NCI-H1436 (cell line): Measurements from ENCODE around the gene NELFA.
A peak's percentile ranks its signal among the peaks of the same experiment; 100 is the strongest.
"Not testable (repeated sequence)": the region's sequence is repeated elsewhere in the genome, so short reads cannot be mapped to it uniquely, and the experiment has no call there.

Experiments
- DNase-seq: peaks from one replicate; lab custom pipeline; 2025; lab: John Stamatoyannopoulos, UW

The NELFA gene

DNA sequence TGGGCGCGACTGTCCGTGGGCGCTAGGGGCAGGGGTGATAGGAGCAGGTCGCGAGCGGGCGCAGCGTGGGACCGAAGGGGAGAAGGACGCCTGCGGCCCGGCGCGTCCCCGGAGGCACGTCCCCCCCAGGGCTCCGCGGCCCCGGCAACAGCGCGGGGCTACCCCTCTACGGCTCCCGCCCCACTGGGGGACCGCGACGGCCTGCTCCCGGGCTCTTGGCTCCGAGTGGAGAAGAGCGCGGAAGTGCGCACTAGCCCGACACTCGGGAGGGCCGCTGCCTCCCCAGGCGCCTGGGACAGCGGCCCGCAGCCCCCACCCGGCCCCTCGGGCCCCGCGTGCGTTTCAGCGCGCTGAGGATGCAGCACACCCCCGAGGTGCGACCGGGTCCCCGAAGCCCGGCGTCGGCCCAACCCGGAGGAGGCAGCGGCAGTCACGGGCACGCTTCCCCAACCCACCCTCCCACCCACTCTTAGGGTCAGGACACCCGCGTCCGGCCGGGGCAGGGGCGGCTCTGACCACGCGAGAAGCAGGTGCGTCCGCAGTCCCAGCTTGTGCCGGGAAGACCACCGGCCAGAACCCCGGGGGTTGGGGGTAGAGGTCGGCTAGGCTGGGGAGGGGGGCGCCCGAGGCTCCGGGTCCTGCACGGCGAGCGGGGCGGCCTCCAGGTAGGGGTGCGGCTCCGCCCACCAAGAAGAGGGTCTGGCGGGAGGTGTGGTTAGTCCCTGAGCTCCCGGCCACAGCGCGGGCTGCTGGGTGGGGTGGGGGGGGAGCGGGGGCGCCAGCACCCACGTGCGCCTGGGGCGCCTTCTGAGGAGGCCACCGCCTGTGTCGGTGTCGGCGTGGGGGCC lies 31.8 kb upstream of the NELFA start:
- no peak for DNase-seq

DNA sequence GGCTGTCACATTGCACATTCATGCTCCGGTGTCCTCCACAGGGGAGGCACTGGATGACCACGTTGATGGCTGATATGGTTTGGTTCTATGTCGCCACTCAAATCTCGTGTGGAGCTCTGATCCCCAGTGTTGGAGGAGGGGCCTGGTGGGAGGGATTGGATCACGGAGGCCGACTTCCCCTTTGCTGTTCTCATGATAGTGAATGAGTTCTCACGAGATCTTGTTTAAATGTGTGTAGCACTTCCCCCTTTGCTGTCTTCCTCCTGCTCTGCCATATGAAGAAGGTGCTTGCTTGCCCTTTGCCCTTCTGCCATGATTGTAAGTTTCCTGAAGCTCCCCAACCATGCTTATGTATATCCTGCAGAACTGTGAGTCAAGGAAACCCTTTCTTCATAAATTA lies 28.1 kb upstream of the NELFA start:
- DNase-seq = no peak

DNA sequence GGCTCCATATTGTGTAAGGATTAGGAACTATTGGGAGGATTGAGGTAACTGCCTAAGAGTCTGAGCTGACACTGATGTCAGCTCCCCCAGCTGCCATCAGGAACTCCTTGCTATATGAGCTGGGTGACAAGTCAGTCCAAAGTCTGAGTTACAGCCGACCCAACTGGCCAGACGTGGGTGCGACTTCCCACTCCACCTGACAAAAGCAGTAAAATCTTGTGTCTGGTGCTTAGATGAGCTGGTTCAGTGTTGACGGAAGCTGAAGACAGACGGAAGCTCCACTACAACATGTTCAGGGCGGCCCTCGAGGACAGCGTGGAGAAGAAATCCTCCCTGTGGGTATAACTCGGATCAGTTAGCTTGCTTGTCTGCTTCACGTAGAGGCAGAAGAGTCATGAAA lies 27.6 kb upstream of the NELFA start:
- DNase-seq = no peak

DNA sequence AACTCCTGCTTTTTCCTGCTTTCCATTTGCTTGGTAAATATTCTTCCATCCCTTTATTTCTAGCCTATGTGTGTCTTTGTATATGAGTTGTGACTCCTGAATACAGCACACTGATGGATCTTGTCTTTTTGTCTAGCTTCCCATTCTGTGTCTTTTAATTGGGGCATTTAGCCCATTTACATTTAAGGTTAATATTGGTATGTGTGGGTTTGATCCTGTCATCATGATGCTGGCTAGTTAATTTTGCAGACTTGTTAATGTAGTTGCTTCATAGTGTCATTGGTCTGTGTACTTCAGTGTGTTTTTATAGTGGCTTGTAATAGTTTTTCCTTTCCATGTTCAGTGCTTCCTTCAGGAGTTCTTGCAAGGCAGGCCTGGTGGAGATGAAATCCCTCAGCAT lies 22.4 kb upstream of the NELFA start:
- not testable (repeated sequence) for DNase-seq

DNA sequence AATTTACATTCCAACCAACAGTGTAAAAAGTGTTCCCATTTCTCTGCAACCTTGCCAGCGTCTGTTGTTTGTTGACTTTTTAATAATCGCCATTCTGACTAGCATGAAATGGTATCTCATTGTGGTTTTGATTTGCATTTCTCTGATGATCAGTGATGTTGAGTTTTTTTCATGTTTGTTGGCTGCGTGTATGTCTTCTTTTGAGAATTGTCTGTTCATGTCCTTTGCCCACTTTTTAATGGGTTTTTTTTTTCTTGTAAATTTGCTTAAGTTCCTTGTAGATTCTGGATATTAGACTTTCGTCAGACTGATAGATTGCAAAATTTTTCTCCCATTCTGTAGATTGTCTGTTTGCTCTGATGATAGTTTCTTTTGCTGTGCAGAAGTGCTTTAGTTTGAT lies 18.3 kb upstream of the NELFA start:
- not testable (repeated sequence) for DNase-seq

DNA sequence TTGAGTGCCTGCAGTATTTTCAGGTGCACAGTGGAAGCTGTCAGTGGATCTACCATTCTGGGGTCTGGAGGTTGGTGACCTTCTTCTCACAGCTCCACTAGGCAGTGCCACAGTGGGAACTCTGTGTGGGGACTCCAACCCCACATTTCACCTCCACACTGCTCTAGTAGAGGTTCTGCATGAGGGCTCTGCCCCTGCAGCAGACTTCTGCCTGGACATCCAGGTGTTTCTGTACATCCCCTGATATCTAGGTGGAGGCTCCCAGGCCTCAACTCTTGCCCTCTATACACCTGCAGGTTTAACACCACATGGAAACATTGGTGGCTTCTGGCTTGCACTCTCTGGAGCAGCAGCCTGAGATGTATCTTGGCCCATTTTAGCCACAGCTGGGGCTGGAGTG lies 17.0 kb upstream of the NELFA start:
- no peak for DNase-seq

DNA sequence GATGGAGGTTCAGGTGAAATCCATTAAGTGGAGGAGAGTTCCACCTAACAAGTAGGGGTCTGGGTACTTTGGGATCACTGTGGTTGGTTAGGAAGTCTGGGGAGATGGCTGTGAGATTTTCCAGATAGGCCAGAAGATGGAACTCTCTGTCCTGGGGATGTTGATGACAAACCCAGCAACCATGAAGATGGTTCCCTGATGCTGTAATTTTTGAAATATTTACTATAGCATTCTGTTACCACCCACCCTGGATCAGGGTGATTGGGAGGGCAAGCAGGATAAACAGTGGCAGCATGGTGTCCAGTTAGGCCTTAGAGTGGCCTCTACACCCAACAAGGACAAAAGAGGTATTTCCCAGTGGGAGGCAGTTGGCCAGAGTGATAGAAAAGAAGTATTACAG lies 15.9 kb upstream of the NELFA start:
- no peak for DNase-seq

DNA sequence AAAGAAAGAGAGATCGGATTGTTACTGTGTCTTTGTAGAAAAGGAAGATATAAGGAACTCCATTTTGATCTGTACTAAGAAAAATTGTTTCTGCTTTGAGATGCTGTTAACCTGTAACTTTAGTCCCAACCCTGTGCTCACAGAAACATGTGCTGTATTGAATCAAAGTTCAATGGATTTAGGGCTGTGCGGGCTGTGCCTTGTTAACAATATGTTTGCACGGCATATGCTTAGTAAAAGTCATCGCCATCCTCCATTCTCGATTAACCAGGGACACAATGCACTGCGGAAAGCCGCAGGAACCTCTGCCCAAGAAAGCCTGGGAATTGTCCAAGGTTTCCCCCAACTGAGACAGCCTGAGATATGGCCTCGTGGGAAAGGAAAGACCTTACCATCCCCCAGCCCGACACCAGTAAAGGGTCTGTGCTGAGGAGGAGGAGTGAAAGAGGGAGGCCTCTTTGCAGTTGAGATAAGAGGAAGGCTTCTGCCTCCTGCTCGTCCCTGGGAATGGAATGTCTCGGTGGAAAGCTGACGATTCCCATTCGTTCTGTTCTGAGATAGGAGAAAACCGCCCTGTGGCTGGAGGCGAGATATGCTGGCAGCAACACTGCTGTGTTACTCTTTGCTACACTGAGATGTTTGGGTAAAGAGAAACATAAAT lies 12.7 kb upstream of the NELFA start:
- not testable (repeated sequence) for DNase-seq

DNA sequence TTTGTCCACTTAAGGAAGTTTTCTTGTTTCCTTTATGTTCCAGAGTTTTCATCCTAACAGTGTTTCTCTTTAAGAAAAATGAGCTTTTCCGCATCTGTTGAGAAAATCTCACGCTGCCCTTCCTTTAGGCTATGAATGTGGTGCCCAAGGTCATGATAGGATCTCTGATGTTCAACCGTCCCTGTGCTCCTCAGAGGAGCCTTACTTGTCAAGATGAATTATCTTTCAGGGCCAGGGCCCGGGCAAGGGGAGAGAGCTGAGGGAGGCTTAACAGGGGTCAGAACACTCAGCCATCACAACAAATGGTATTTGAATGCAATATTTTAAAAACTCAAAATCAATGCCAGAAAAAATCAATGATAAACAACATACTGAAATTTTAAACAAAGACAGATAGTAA lies 6.2 kb upstream of the NELFA start:
- DNase-seq = no peak

DNA sequence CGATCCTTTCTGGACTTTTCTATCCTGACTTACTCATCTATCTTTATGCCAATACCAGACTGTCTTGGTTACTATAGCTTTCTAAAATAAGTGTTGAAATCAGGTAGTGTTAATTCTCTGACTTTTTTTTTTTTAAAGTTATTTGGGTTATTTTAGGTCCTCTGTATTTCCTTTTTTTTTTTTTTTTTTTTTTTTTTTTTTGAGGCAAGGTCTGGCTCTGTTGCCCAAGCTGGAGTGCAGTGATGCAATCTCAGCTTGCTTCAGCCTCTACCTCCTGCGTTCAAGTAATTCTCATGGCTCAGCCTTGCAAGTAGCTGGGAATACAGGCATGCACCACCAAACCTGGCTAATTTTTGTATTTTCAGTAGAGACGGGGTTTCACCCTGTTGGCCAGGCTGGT lies 2.8 kb upstream of the NELFA start:
- DNase-seq = no peak

DNA sequence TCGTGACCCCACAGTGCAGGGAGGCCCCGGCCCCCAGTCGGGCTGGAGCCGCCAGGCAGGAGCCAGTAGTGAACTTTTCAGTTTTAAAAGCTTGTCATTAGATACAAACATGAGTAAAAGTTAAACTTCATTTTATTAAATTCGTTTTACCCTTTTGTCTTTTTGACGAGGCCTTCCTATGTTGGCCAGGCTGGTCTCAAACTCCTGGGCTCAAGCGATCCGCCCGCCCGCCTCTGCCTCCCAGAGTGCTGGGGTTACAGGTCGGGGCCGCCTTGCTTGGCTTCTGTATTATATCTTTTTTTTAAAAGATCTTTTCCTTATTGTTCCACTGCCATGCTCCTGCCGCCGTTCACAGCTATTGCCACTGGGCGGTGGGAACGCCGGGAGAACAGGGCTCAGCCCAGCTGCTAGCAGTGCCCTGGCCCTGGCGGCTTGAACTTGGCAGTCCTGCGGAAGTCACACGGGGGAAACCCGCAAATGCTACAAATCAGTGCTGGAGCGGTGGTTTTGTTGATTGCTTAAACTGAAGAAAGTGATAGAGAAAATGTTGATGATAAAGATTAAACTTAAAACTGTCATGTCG lies 968 bp upstream of the NELFA start:
- peak; percentile 39 for DNase-seq

DNA sequence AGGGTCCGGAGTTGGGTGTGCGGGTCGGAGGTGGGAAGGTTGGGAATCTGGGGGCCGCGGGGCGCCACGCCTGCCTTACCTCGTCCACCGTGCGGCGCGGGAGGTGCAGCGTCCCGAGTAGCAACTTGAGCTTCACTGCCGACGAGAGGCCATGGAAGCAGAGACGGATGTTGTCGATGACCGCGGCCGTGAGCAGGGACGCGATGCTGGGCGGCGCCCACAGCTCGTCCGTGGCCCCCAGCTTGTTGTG lies 178 bp downstream of the NELFA start:
- DNase-seq = no peak

DNA sequence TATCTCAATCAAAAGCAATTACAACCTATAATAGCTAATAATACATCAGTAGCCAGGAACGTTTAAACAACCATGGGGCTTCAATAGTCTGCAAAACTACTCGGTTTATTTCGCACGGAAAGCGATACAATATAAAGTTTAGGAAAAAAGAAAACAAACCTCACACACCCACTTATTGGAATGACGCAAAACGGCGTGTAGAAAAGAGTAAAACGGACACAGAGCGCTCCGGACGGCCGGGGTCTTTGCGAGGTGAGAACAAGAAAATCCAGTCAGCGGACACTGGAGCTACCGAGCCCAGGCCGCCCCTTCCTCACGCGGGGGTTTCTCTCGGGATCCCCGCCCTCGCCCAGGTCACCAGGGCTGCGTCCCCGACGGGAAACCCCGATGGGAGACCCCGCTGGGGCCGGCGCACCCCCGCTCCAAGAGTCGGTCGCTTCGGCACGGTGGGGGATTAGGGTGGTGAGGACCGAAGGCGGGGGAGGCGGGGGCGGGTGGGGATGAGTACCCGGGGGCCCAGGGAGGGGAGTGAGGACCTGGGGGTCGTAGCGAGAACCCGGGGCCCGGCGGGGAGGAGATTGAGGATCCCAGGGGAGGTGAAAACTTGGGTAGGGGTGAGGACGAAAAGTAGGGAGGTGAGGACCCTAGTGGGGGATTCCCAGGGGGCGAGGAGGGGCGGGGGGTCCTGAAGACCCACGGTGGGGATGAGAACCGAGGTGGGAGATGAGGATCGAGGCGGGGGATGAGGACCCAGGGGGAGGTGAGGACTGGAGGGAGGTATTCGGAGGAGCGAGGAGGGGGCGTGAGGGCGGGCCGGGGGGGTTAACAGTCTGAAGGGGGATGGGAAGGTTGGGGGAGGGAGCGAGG lies 737 bp downstream of the NELFA start:
- no peak for DNase-seq

DNA sequence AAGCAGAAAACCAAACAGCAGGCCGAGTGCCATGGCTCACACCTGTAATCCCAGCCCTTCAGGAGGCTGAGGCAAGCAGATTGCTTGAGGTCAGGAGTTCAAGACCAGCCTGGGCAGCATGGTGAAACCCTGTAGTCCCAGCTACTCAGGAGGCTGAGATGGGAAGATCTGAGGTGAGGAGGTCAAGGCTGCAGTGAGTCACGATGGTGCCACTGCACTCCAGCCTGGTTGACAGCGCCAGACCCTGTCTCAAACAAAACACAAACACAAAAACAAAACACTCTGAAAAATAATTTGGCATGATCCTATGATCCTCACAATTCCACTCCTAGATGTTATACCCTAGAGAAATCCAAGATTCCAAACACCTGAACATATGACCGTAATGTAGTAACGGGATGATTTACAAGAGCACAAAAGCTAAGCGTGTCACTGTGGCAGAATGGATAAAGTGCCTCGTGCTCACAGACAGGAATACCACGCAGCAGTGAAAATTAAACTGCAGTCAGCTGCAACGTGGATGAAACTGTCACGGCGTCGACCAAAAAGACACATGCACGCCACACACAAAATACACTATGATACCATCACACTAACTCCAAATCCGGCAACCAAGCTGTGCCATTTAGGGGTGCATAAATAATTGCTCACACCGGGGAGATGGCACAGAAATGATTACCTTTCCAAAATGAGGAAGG lies 1.7 kb downstream of the NELFA start:
- no peak for DNase-seq

DNA sequence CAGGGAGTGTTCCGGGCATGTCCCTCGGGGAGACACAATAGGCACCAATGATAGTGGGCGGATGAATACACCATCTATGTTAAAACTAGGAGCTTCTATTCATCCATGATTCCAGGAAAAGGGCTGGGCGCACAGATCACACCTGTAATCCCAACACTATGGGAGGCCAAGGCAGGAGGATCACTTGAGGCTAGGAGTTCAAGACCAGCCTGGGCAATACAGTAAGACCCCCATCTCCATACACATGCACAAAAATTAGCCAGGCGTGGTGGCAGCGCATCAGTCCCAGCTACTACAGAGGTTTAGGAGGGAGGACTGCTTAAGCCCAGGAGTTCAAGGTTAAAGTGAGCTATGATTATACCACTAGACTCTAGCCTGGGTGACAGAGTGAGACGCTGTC lies 2.4 kb downstream of the NELFA start:
- DNase-seq = no peak

DNA sequence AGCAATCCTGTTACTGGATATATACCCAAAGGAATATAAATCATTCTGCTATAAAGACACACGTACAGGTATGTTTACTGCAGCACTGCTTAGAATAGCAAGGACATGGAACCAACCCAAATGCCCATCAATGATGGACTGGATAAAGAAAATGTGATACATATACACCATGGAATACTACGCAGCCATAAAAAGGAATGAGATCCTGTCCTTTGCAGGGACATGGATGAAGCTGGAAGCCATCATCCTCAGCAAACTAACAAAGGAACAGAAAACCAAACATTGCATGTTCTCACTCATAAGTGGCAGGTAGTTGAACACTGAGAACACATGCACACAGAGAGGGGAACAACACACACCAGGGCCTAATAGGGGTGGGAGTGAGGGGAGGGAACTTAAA lies 5.4 kb downstream of the NELFA start:
- not testable (repeated sequence) for DNase-seq

DNA sequence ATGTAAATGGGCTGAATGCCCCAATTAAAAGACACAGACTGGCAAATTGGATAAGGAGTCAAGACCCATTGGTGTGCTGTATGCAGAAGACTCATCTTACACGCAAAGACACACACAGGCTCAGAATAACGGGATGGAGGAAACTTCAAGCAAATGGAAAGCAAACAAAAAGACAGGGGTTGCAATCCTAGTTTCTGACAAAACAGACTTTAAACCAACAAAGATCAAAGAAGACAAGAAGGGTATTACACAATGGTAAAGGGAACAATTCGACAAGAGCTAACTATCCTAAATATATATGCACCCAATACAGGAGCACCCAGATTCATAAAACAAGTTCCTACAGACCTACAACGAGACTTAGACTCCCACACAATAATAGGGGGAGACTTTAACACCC lies 9.5 kb downstream of the NELFA start:
- not testable (repeated sequence) for DNase-seq

DNA sequence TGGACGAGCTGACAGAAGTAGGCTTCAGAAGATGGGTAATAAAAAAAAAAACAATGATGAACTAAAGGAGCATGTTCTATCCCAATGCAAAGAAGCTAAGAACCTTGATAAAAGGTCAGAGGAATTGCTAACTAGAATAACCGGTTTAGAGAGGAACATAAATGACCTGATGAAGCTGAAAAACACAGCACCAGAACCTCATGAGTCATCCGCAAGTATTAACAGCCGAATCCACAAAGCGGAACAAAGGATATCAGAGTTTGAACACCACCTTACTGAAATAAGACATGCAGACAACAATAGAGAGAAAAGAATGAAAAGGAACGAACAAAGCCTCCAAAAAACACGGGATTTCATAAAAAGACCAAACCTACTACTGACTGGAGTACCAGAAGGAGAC lies 10.5 kb downstream of the NELFA start:
- DNase-seq = no peak

DNA sequence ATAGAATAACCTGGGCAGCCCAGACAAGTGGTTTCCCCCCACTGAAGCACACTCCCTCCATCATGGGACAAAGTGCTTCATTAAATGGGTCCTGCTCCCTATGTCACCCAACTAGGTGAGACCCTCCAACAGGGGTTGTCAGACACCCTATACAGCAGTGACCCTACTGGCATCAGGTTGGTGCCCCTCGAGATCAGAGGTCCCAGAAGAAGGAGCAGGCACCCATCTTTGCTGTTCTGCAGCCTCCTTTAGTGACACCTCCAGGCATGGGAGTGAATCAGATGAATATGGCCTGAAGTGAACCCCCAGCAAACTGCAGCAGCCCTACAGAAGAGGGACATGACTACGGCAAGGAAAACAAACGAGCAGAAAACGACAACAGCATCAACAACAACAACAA lies 11.1 kb downstream of the NELFA start:
- no peak for DNase-seq

DNA sequence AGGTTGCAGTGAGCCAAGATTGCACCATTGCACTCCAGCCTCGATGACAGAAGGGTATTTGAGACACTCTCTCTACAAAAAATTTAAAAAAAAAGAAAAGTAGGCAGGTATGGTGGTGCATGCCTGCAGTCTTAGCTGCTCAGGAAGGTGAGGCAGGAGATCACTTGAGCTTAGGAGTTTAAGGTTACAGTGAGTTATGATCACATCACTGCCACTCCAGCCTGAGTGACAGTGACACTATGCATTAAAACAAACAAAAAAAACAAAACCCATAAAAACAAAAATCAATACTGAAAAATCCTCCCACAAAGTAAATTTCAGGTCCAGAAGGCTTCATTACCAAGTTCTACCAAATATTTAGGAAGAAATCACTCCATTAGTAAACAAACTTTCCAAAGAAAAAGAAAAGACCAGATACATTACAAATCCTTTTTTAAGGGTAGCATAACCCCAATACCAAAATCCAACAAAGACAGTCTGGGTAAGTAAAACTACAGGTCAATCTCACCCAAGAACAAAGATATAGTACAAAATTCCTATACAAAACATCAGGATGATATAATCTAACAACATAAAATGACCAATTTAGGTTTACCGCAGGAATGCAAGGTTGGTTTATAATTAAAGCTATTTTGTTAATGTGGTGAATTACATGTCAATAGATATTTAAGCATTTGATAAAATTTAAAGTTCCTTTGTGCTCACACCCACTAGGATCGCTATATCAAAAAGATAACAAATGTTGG lies 11.7 kb downstream of the NELFA start:
- DNase-seq = no peak

DNA sequence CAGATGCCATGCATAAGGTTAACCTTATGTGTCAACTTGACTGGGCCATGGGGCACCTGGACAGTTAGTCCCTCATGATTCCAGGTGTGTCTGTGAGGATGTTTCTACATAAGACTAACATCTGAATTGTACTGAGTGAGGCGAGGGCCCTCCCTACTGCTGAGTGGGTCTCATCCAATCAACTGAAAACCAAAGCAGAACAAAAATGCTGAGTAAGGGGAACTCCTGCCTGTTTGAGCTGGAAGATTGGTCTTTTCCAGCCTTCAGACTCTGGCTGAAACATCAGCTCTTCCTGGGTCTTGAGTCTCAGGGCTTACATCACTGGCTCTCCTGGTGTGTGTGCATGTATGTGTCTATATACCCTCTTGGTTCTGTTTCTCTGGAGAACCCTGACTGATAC lies 13.8 kb downstream of the NELFA start:
- DNase-seq = no peak
